IPS DF 19.7 (cell line): ENCODE measurements around the gene REEP6.
"Not testable (repeated sequence)": the region's sequence is repeated elsewhere in the genome, so short reads cannot be mapped to it uniquely, and the experiment has no call there.

Experiments
- DNase-seq: peaks from one replicate; pipeline ENCODE4 v3.0.0-alpha.2; 2013; ENCODE audit warnings: low read depth, low spot score

Gene REEP6

GRCh38 chr19:1505991-1506881, 15.3 kb downstream of the REEP6 start:
- DNase-seq = no peak

GRCh38 chr19:1507192-1507660, 16.2 kb downstream of the REEP6 start:
- no peak for DNase-seq

- peak; percentile 77 for DNase-seq
Observed at GRCh38 chr19:1507763-1508506, 17.0 kb downstream of the REEP6 start.

- no peak for DNase-seq
Observed at GRCh38 chr19:1508507-1508856, 17.5 kb downstream of the REEP6 start.

GRCh38 chr19:1509602-1510441, 18.8 kb downstream of the REEP6 start:
- no peak for DNase-seq

- no peak for DNase-seq
Observed at GRCh38 chr19:1510442-1510806, 19.4 kb downstream of the REEP6 start.

GRCh38 chr19:1510807-1511206, 19.8 kb downstream of the REEP6 start:
- no peak for DNase-seq

GRCh38 chr19:1511318-1512317, 20.6 kb downstream of the REEP6 start:
- DNase-seq = no peak

- DNase-seq = no peak
Observed at GRCh38 chr19:1512671-1513498, 21.9 kb downstream of the REEP6 start, which contains the start of gene ADAMTSL5. TSS of gene ADAMTSL5 (minus strand) at chr19:1513019. CDS start at chr19:1510943, 2,076 bp downstream.

GRCh38 chr19:1513499-1514294, 22.7 kb downstream of the REEP6 start:
- no peak for DNase-seq

GRCh38 chr19:1514295-1514661, 23.3 kb downstream of the REEP6 start:
- DNase-seq = no peak

- no peak for DNase-seq
Observed at GRCh38 chr19:1514986-1515721, 24.2 kb downstream of the REEP6 start.

- DNase-seq = no peak
Observed at GRCh38 chr19:1516395-1516753, 25.4 kb downstream of the REEP6 start.

GRCh38 chr19:1518471-1518870, 27.5 kb downstream of the REEP6 start:
- DNase-seq = no peak

GRCh38 chr19:1519802-1520201, 28.8 kb downstream of the REEP6 start:
- not testable (repeated sequence) for DNase-seq

GRCh38 chr19:1520203-1520780, 29.3 kb downstream of the REEP6 start:
- DNase-seq = no peak

GRCh38 chr19:1521636-1522035, 30.7 kb downstream of the REEP6 start:
- DNase-seq = no peak

- DNase-seq = no peak
Observed at GRCh38 chr19:1522061-1522460, 31.1 kb downstream of the REEP6 start.
